ENCODE data around the gene PCDHB1.

- TF ChIP-seq CREB1 (IDR thresholded peaks at IDR 0.05; ENCODE audit: low read depth) (no peak), TEAD4 (IDR thresholded peaks at IDR 0.05) (no peak), EP300 (IDR thresholded peaks at IDR 0.05; ENCODE audit: borderline replicate concordance) (no peak), TAF1 (IDR thresholded peaks at IDR 0.05; ENCODE audit: low read depth) (no peak), YY1 (IDR thresholded peaks at IDR 0.05; ENCODE audit: low read depth) (no peak), FOXM1 (IDR thresholded peaks at IDR 0.05; ENCODE audit: borderline replicate concordance, low read depth) (no peak), TCF12 (IDR thresholded peaks at IDR 0.05; ENCODE audit: low read depth) (no peak), REST (IDR thresholded peaks at IDR 0.05; ENCODE audit: low read depth) (no peak), NFIC (IDR thresholded peaks at IDR 0.05) (no peak), USF1 (IDR thresholded peaks at IDR 0.05) (no peak)
- TF ChIP-seq, protein P1, sequence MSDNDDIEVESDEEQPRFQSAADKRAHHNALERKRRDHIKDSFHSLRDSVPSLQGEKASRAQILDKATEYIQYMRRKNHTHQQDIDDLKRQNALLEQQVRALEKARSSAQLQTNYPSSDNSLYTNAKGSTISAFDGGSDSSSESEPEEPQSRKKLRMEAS (IDR thresholded peaks at IDR 0.05), result no peak
Measured at GRCh38 chr5:141007791-141008190, 43.4 kb upstream of the PCDHB1 start.

All from Ishikawa (cell line).